NCI-H748 (cell line): Measurements from ENCODE around the gene PEF1.

Source experiments
- DNase-seq: peaks from one replicate; lab custom pipeline; 2025; ENCODE audit not compliant: unreplicated experiment; lab: John Stamatoyannopoulos, UW

PEF1 gene

GRCh38 chr1:31644560-31645273 is at the start of gene PEF1:
Gene PEF1 (minus strand): TSS chr1:31644876. CDS start chr1:31644864, 12 bp downstream.
- peak; percentile 98 for DNase-seq

- no peak for DNase-seq
Observed at GRCh38 chr1:31693231-31693630, 48.6 kb upstream of the PEF1 start.

- DNase-seq = no peak
Observed at GRCh38 chr1:31691951-31692350, 47.3 kb upstream of the PEF1 start.

- DNase-seq = no peak
Observed at GRCh38 chr1:31691446-31691845, 46.8 kb upstream of the PEF1 start.

GRCh38 chr1:31690921-31691320 is 46.2 kb upstream of the PEF1 start:
- DNase-seq = no peak

- DNase-seq = no peak
Observed at GRCh38 chr1:31689854-31690253, 45.2 kb upstream of the PEF1 start.

- peak; percentile 5 for DNase-seq
Observed at GRCh38 chr1:31689379-31689778, 44.7 kb upstream of the PEF1 start.

GRCh38 chr1:31688233-31688918 is 43.7 kb upstream of the PEF1 start:
- DNase-seq = no peak

- DNase-seq = no peak
Observed at GRCh38 chr1:31687601-31688000, 42.9 kb upstream of the PEF1 start.

- no peak for DNase-seq
Observed at GRCh38 chr1:31685795-31686194, 41.1 kb upstream of the PEF1 start.

- DNase-seq = no peak
Observed at GRCh38 chr1:31683997-31684396, 39.3 kb upstream of the PEF1 start.

- DNase-seq = no peak
Observed at GRCh38 chr1:31681415-31681814, 36.7 kb upstream of the PEF1 start.

GRCh38 chr1:31679676-31680230 is 35.1 kb upstream of the PEF1 start:
- DNase-seq = no peak

GRCh38 chr1:31679091-31679490 is 34.4 kb upstream of the PEF1 start:
- DNase-seq = no peak

- DNase-seq = no peak
Observed at GRCh38 chr1:31678681-31679080, 34.0 kb upstream of the PEF1 start.

GRCh38 chr1:31677949-31678348 is 33.3 kb upstream of the PEF1 start:
- DNase-seq = no peak

- no peak for DNase-seq
Observed at GRCh38 chr1:31677401-31677800, 32.7 kb upstream of the PEF1 start.

GRCh38 chr1:31675756-31676155 is 31.1 kb upstream of the PEF1 start:
- DNase-seq = peak; percentile 3

GRCh38 chr1:31675161-31675560 is 30.5 kb upstream of the PEF1 start:
- DNase-seq = no peak

GRCh38 chr1:31674626-31675025 is 29.9 kb upstream of the PEF1 start:
- no peak for DNase-seq

- DNase-seq = no peak
Observed at GRCh38 chr1:31673433-31673832, 28.8 kb upstream of the PEF1 start.

GRCh38 chr1:31672986-31673385 is 28.3 kb upstream of the PEF1 start:
- no peak for DNase-seq
